ENCODE results near the gene SMIM10. TPM values are rescaled to one million over a fixed set of nuclear protein-coding genes. Genes with fewer than 3 reads are reported as not detected.

The SMIM10 gene
- total RNA-seq, 1 experiment from 2014 or later: not detected

- Histone ChIP-seq H3K9me3 (ENCODE audit: control insufficient read depth in 1 of 2, insufficient read depth in 1 of 2, low read depth in 1 of 2, low read length in 2 of 2) (no peaks in the 10 kb centered on the region), H4K20me1 (ENCODE audit: insufficient read depth) (no peaks in the 10 kb centered on the region), H2AFZ (ENCODE audit: low read depth, low read length, poor library complexity, severe bottlenecking) (no peak overlapping the region), H3K4me3 (replicated peaks in 1 of 2; ENCODE audit: low read depth in 1 of 2, low read length in 2 of 2) (no peak overlapping the region), H3K79me2 (ENCODE audit: insufficient read depth, low read length) (no peaks in the 10 kb centered on the region), H3K9me2 (ENCODE audit: insufficient read depth) (no peaks in the 10 kb centered on the region), H3K9ac (ENCODE audit: low read length) (no peak overlapping the region), H3K4me1 (ENCODE audit: control insufficient read depth in 1 of 2, insufficient read depth in 2 of 2, low read length in 2 of 2) (peaks cover 21 to 54% of the 10 kb centered on the region in 2 experiments), H3K36me3 (ENCODE audit: control insufficient read depth in 1 of 2, insufficient read depth in 2 of 2, low read length in 2 of 2) (no peaks in the 10 kb centered on the region), H3K27ac (ENCODE audit: low read depth, low read length) (no peak overlapping the region), H3K4me2 (ENCODE audit: low read length) (no peak overlapping the region), H3K27me3 (ENCODE audit: insufficient read depth, low read length) (no peaks in the 10 kb centered on the region)
- intact Hi-C loops (cut with micrococcal nuclease): loop anchor here (5.0 kb wide), 2 partner anchors 216 to 516 kb away; no protein-coding TSS in a partner anchor
- BruUV-seq (replicated peaks): no TSS peak
- TF ChIP-seq SP1 (IDR thresholded peaks at IDR 0.05; ENCODE audit: low read depth): no peak
- TF ChIP-seq SRF (IDR thresholded peaks at IDR 0.05; ENCODE audit: low read depth): no peak
- no peak for TF ChIP-seq FOSL1 (IDR thresholded peaks at IDR 0.05; ENCODE audit: low read depth)
- no peak for TF ChIP-seq EGR1 (IDR thresholded peaks at IDR 0.05; ENCODE audit: low read depth)
- TF ChIP-seq ZBTB33 (IDR thresholded peaks at IDR 0.05; ENCODE audit: extremely low read depth, insufficient replicate concordance, low read length): no peak
- no peak for TF ChIP-seq ZFX (IDR thresholded peaks at IDR 0.05)
- RAD21 ChIA-PET (ENCODE audit: low non-redundant PET in 1 of 2, low total read pairs in 2 of 2, uncharacterized antibody in 2 of 2, unreplicated experiment in 2 of 2): no interaction called here
- ATAC-seq: no peak
- CTCF ChIA-PET: interaction anchor here (1.6 kb wide), 1 partner anchor 217 kb away, joined by 6 read pairs; no protein-coding TSS in a partner anchor
- POLR2A ChIA-PET: no interaction called here
- no peak for DNase-seq (ENCODE audit: low read depth, low spot score)
Observed at GRCh38 chrX:134998246-134998645, 7.5 kb downstream of the SMIM10 start.

- H3K27me3 ChIP-seq (ENCODE audit: insufficient read depth, low read length): no peaks in the 10 kb centered on the region
- H3K36me3 ChIP-seq (ENCODE audit: control insufficient read depth in 1 of 2, insufficient read depth in 2 of 2, low read length in 2 of 2): no peaks in the 10 kb centered on the region
- no peak overlapping the region for H3K9ac ChIP-seq (ENCODE audit: low read length)
- peak overlapping the region; percentile 68 for H2AFZ ChIP-seq (ENCODE audit: low read depth, low read length, poor library complexity, severe bottlenecking)
- CTCF ChIA-PET: interaction anchor here (0.9 to 1.6 kb wide), 2 partner anchors 115 to 219 kb away, joined by 3 to 6 read pairs; no protein-coding TSS in a partner anchor
- no peaks in the 10 kb centered on the region for H3K79me2 ChIP-seq (ENCODE audit: insufficient read depth, low read length)
- DNase-seq (ENCODE audit: low read depth, low spot score) (peak; percentile 51), ATAC-seq (peak; percentile 49)
- intact Hi-C loops (cut with micrococcal nuclease): loop anchor here (5.0 kb wide), 2 partner anchors 217 to 517 kb away; no protein-coding TSS in a partner anchor
- RAD21 ChIA-PET (ENCODE audit: low non-redundant PET in 1 of 2, low total read pairs in 2 of 2, uncharacterized antibody in 2 of 2, unreplicated experiment in 2 of 2): no interaction called here
- 0 out of 2 replicates have a peak overlapping the region, but pooled peaks have one; percentile 19 for H3K4me2 ChIP-seq (ENCODE audit: low read length)
- 0 out of 2 replicates have a peak overlapping the region, but pooled peaks have one; percentile 30 for H3K27ac ChIP-seq (ENCODE audit: low read depth, low read length)
- BruUV-seq (replicated peaks): no TSS peak
- no peaks in the 10 kb centered on the region for H3K9me3 ChIP-seq (ENCODE audit: control insufficient read depth in 1 of 2, insufficient read depth in 1 of 2, low read depth in 1 of 2, low read length in 2 of 2)
- peaks cover 21 to 63% of the 10 kb centered on the region in 2 experiments for H3K4me1 ChIP-seq (ENCODE audit: control insufficient read depth in 1 of 2, insufficient read depth in 2 of 2, low read length in 2 of 2)
- H4K20me1 ChIP-seq (ENCODE audit: insufficient read depth): no peaks in the 10 kb centered on the region
- POLR2A ChIA-PET: interaction anchor here (0.7 kb wide), 1 partner anchor 123 kb away, joined by 4 read pairs; no protein-coding TSS in a partner anchor
- no peak overlapping the region for H3K4me3 ChIP-seq (replicated peaks in 1 of 2; ENCODE audit: low read depth in 1 of 2, low read length in 2 of 2)
- H3K9me2 ChIP-seq (ENCODE audit: insufficient read depth): no peaks in the 10 kb centered on the region
- TF ChIP-seq SIN3A (IDR thresholded peaks at IDR 0.05; ENCODE audit: low read depth): no peak
- TF ChIP-seq CBX3 (IDR thresholded peaks at IDR 0.05; ENCODE audit: low read depth): peak; percentile 37; the same call in 1 of the 2 replicates
- no peak for TF ChIP-seq POLR2AphosphoS5 (IDR thresholded peaks at IDR 0.05; ENCODE audit: low read depth, low read length)
- TF ChIP-seq ZFX (IDR thresholded peaks at IDR 0.05): no peak
- peak; percentile 86 for TF ChIP-seq SRF (IDR thresholded peaks at IDR 0.05; ENCODE audit: low read depth)
- no peak for TF ChIP-seq EGR1 (IDR thresholded peaks at IDR 0.05; ENCODE audit: low read depth)
- TF ChIP-seq YY1 (IDR thresholded peaks at IDR 0.05; ENCODE audit: extremely low read depth, insufficient replicate concordance, low read depth, low read length): no peak
- TF ChIP-seq ELF1 (IDR thresholded peaks at IDR 0.05; ENCODE audit: borderline replicate concordance, low read depth): no peak
- TF ChIP-seq TCF7L2 (IDR thresholded peaks at IDR 0.05; ENCODE audit: borderline replicate concordance, extremely low read depth, insufficient read depth, insufficient read length): no peak
- peak; percentile 85 for TF ChIP-seq RAD21 (IDR thresholded peaks at IDR 0.05; ENCODE audit: low read depth)
- no peak for TF ChIP-seq EZH2phosphoT487 (IDR thresholded peaks at IDR 0.05; ENCODE audit: borderline replicate concordance)
- no peak for TF ChIP-seq FOSL1 (IDR thresholded peaks at IDR 0.05; ENCODE audit: low read depth)
- peak; percentile 23; the same call in 1 of the 2 replicates for TF ChIP-seq SP1 (IDR thresholded peaks at IDR 0.05; ENCODE audit: low read depth)
- peak; percentile 78; the same call in 1 of the 2 replicates for TF ChIP-seq CEBPB (IDR thresholded peaks at IDR 0.05; ENCODE audit: low read depth)
- TF ChIP-seq MAX (IDR thresholded peaks at IDR 0.05): no peak
Observed at GRCh38 chrX:134999469-134999868, 8.7 kb downstream of the SMIM10 start.
